ENCODE measurements around the gene MDC1.
"Not testable (repeated sequence)": the region's sequence is repeated elsewhere in the genome, so short reads cannot be mapped to it uniquely, and the experiment has no call there.

Gene MDC1

DNA sequence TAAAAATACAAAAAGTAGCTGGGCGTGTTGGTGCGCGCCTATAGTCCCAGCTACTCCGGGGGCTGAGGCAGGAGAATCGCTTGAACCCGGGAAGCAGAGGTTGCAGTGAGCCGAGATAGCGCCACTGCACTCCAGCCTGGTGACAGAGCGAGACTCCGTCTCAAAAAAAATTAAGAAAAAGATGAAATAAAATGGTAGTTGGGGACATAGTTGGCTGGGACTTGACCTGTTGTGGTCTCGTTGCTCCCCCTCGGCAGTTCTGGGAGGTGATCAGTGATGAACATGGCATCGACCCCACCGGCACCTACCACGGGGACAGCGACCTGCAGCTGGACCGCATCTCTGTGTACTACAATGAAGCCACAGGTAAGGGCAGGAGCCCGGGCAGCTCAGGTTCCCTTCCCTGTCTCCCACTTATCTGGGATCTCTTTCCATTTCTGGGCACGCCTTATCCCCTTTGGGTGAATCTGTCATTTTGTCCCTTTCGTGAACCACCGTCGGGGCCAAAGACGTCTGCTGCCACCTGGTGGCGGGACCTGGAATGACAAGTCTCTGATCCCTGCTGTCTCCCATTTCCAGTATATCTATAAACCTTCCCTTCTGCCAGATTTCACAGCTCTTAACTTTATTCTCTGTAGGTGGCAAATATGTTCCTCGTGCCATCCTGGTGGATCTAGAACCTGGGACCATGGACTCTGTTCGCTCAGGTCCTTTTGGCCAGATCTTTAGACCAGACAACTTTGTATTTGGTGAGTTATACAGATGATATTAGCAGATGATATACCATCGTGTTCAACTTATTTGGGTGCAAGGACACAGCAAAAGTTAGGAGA is 5.4 kb upstream of the MDC1 start (continued):
- 0 out of 2 replicates have a peak, but pooled peaks have one; percentile 66 for TF ChIP-seq ZBTB10 (tag by site-specific recombination; IDR thresholded peaks at IDR 0.05)
- peak; percentile 55 for TF ChIP-seq ZNF391 (tag by site-specific recombination; IDR thresholded peaks at IDR 0.05; ENCODE audit: borderline replicate concordance, low read depth)
- no peak for TF ChIP-seq ZNF19 (tag by site-specific recombination; IDR thresholded peaks at IDR 0.05; ENCODE audit: low read depth)
- peak; percentile 89 for TF ChIP-seq SCRT2 (tag by site-specific recombination; IDR thresholded peaks at IDR 0.05)
- TF ChIP-seq ZNF394 (tag by site-specific recombination; IDR thresholded peaks at IDR 0.05; ENCODE audit: borderline replicate concordance), result peak; percentile 98

DNA sequence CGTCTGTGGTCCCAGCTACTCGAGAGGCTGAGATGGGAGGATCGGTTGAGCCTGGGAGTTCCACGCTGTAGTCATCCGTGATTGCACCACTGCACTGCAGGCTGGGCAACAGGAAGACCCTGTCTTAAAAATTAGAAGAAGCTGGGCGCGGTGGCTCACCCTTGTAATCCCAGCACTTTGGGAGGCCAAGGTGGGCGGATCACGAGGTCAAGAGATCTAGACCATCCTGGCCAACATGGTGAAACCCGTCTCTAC is 4.9 kb upstream of the MDC1 start:
- TF ChIP-seq, protein P1, sequence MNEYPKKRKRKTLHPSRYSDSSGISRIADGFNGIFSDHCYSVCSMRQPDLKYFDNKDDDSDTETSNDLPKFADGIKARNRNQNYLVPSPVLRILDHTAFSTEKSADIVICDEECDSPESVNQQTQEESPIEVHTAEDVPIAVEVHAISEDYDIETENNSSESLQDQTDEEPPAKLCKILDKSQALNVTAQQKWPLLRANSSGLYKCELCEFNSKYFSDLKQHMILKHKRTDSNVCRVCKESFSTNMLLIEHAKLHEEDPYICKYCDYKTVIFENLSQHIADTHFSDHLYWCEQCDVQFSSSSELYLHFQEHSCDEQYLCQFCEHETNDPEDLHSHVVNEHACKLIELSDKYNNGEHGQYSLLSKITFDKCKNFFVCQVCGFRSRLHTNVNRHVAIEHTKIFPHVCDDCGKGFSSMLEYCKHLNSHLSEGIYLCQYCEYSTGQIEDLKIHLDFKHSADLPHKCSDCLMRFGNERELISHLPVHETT (tag by site-specific recombination; IDR thresholded peaks at IDR 0.05), result 0 out of 2 replicates have a peak, but pooled peaks have one; percentile 4
- H3K4me3 ChIP-seq (ENCODE audit: low read depth, low read length), result peak overlapping the region; percentile 87
- POLR2A ChIA-PET, result interaction anchor here (0.6 to 10.1 kb wide), 19 partner anchors 9 to 162 kb away, joined by 3 to 235 read pairs (median 6); partner anchors contain the start of genes DHX16, FLOT1 and NRM
- peaks cover 15 to 44% of the 10 kb centered on the region in 2 experiments for H3K36me3 ChIP-seq (ENCODE audit: control insufficient read depth in 2 of 2, insufficient read depth in 1 of 2, low read length in 2 of 2)
- CTCF ChIA-PET, result interaction anchor here (0.6 to 18.7 kb wide), 48 partner anchors 9 to 366 kb away, joined by 3 to 692 read pairs (median 5); partner anchors contain the start of genes DHX16, MRPS18B, NRM and PPP1R10
- H3K4me1 ChIP-seq (ENCODE audit: control insufficient read depth, insufficient read depth, low read length); H3K9me3 ChIP-seq (ENCODE audit: control insufficient read depth, insufficient read depth, low read depth, low read length): not testable (repeated sequence)
- peak overlapping the region; percentile 93 for H3K27ac ChIP-seq (ENCODE audit: extremely low read depth, low read depth, low read length)

- no peaks in the 10 kb centered on the region for H3K9me3 ChIP-seq (ENCODE audit: control insufficient read depth, insufficient read depth, low read depth, low read length)
- peaks cover 6% of the 10 kb centered on the region for H3K4me1 ChIP-seq (ENCODE audit: control insufficient read depth, insufficient read depth, low read length)
- peak overlapping the region; percentile 87 for H3K4me3 ChIP-seq (ENCODE audit: low read depth, low read length)
- peaks cover 15 to 44% of the 10 kb centered on the region in 2 experiments for H3K36me3 ChIP-seq (ENCODE audit: control insufficient read depth in 2 of 2, insufficient read depth in 1 of 2, low read length in 2 of 2)
- peak overlapping the region; percentile 93 for H3K27ac ChIP-seq (ENCODE audit: extremely low read depth, low read depth, low read length)
- ChIA-PET POLR2A (interaction anchor here (0.6 to 10.1 kb wide), 26 partner anchors 9 to 193 kb away, joined by 3 to 235 read pairs (median 5); partner anchors contain the start of genes DHX16, FLOT1, GNL1 and GTF2H4), CTCF (interaction anchor here (0.6 to 18.7 kb wide), 39 partner anchors 8 to 366 kb away, joined by 3 to 692 read pairs (median 5); partner anchors contain the start of genes DHX16 and NRM)
- TF ChIP-seq ZNF548 (tag by site-specific recombination; IDR thresholded peaks at IDR 0.05) (no peak), ZNF248 (tag by site-specific recombination; IDR thresholded peaks at IDR 0.05) (no peak), KLF1 (tag by site-specific recombination; IDR thresholded peaks at IDR 0.05) (peak; percentile 76), ZNF114 (tag by site-specific recombination; IDR thresholded peaks at IDR 0.05) (no peak), ZNF777 (tag by site-specific recombination; IDR thresholded peaks at IDR 0.05; ENCODE audit: borderline replicate concordance) (no peak), BCL11A (tag by site-specific recombination; IDR thresholded peaks at IDR 0.05; ENCODE audit: low read depth) (no peak), ZFHX2 (tag by site-specific recombination; conservative IDR thresholded peaks at IDR 0.05) (peak; percentile 78), ZNF132 (tag by site-specific recombination; IDR thresholded peaks at IDR 0.05; ENCODE audit: borderline replicate concordance) (no peak), ZNF473 (tag by site-specific recombination; IDR thresholded peaks at IDR 0.05) (no peak), ZSCAN5A (tag by site-specific recombination; IDR thresholded peaks at IDR 0.05) (no peak), ZNF558 (tag by site-specific recombination; IDR thresholded peaks at IDR 0.05) (no peak)
- TF ChIP-seq, protein P2, sequence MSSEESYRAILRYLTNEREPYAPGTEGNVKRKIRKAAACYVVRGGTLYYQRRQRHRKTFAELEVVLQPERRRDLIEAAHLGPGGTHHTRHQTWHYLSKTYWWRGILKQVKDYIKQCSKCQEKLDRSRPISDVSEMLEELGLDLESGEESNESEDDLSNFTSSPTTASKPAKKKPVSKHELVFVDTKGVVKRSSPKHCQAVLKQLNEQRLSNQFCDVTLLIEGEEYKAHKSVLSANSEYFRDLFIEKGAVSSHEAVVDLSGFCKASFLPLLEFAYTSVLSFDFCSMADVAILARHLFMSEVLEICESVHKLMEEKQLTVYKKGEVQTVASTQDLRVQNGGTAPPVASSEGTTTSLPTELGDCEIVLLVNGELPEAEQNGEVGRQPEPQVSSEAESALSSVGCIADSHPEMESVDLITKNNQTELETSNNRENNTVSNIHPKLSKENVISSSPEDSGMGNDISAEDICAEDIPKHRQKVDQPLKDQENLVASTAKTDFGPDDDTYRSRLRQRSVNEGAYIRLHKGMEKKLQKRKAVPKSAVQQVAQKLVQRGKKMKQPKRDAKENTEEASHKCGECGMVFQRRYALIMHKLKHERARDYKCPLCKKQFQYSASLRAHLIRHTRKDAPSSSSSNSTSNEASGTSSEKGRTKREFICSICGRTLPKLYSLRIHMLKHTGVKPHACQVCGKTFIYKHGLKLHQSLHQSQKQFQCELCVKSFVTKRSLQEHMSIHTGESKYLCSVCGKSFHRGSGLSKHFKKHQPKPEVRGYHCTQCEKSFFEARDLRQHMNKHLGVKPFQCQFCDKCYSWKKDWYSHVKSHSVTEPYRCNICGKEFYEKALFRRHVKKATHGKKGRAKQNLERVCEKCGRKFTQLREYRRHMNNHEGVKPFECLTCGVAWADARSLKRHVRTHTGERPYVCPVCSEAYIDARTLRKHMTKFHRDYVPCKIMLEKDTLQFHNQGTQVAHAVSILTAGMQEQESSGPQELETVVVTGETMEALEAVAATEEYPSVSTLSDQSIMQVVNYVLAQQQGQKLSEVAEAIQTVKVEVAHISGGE (tag by site-specific recombination; conservative IDR thresholded peaks at IDR 0.05; ENCODE audit: low read depth), result peak; percentile 52; the same call in 1 of the 2 replicates
- TF ChIP-seq, protein P3, sequence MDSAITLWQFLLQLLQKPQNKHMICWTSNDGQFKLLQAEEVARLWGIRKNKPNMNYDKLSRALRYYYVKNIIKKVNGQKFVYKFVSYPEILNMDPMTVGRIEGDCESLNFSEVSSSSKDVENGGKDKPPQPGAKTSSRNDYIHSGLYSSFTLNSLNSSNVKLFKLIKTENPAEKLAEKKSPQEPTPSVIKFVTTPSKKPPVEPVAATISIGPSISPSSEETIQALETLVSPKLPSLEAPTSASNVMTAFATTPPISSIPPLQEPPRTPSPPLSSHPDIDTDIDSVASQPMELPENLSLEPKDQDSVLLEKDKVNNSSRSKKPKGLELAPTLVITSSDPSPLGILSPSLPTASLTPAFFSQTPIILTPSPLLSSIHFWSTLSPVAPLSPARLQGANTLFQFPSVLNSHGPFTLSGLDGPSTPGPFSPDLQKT (IDR thresholded peaks at IDR 0.05; ENCODE audit: borderline replicate concordance, low read depth, low read length), result no peak
Measured at GRCh38 chr6:30721198-30722024, 4.3 kb upstream of the MDC1 start.
